ENCODE measurements around the gene MAX.

The MAX gene

GRCh38 chr14:65102441-65103149 lies at the start of gene MAX:
MAX (minus strand) TSS chr14:65102517; CDS start chr14:65102339, 178 bp downstream.
- peak; percentile 96 for DNase-seq (ENCODE audit: low read depth, low spot score)

- no peak for DNase-seq (ENCODE audit: low read depth, low spot score)
These were observed 49.3 kb upstream of the MAX start for GRCh38 chr14:65151609-65151956.

GRCh38 chr14:65150898-65151608 lies 48.7 kb upstream of the MAX start:
- no peak for DNase-seq (ENCODE audit: low read depth, low spot score)

GRCh38 chr14:65149116-65149515 lies 46.8 kb upstream of the MAX start:
- no peak for DNase-seq (ENCODE audit: low read depth, low spot score)

- no peak for DNase-seq (ENCODE audit: low read depth, low spot score)
These were observed 41.9 kb upstream of the MAX start for GRCh38 chr14:65144170-65144569.

- DNase-seq (ENCODE audit: low read depth, low spot score) = no peak
These were observed 40.8 kb upstream of the MAX start for GRCh38 chr14:65142914-65143625.

- no peak for DNase-seq (ENCODE audit: low read depth, low spot score)
These were observed 40.1 kb upstream of the MAX start for GRCh38 chr14:65142429-65142828.

GRCh38 chr14:65141523-65141922 lies 39.2 kb upstream of the MAX start:
- no peak for DNase-seq (ENCODE audit: low read depth, low spot score)

GRCh38 chr14:65137648-65138307 lies 35.5 kb upstream of the MAX start:
- no peak for DNase-seq (ENCODE audit: low read depth, low spot score)

GRCh38 chr14:65134651-65135579 lies 32.6 kb upstream of the MAX start:
- DNase-seq (ENCODE audit: low read depth, low spot score) = no peak

- no peak for DNase-seq (ENCODE audit: low read depth, low spot score)
These were observed 30.5 kb upstream of the MAX start for GRCh38 chr14:65132855-65133254.

GRCh38 chr14:65131301-65131701 lies 29.0 kb upstream of the MAX start:
- no peak for DNase-seq (ENCODE audit: low read depth, low spot score)

- no peak for DNase-seq (ENCODE audit: low read depth, low spot score)
These were observed 25.8 kb upstream of the MAX start for GRCh38 chr14:65128096-65128495.

- DNase-seq (ENCODE audit: low read depth, low spot score) = no peak
These were observed 15.7 kb upstream of the MAX start for GRCh38 chr14:65117769-65118745.

GRCh38 chr14:65115615-65116014 lies 13.3 kb upstream of the MAX start:
- no peak for DNase-seq (ENCODE audit: low read depth, low spot score)

- DNase-seq (ENCODE audit: low read depth, low spot score) = no peak
These were observed 8.2 kb upstream of the MAX start for GRCh38 chr14:65110525-65110924.

GRCh38 chr14:65109357-65109756 lies 7.0 kb upstream of the MAX start:
- no peak for DNase-seq (ENCODE audit: low read depth, low spot score)

GRCh38 chr14:65107200-65107599 lies 4.9 kb upstream of the MAX start:
- no peak for DNase-seq (ENCODE audit: low read depth, low spot score)

GRCh38 chr14:65106736-65107135 lies 4.4 kb upstream of the MAX start:
- DNase-seq (ENCODE audit: low read depth, low spot score) = no peak

GRCh38 chr14:65106316-65106715 lies 4.0 kb upstream of the MAX start:
- DNase-seq (ENCODE audit: low read depth, low spot score) = no peak

All from activated naive CD8-positive, alpha-beta T cell treated with anti-CD3 and anti-CD28 coated beads, Interleukin-2, amount 50 U/mL, for 16 hours (primary cell).